CD4-positive, alpha-beta T cell treated with Interleukin-17A for 4 hours (primary cell): ENCODE data around the gene HMSD.
"Not testable (repeated sequence)": the region's sequence is repeated elsewhere in the genome, so short reads cannot be mapped to it uniquely, and the experiment has no call there.

ENCODE experiments used
- DNase-seq: peaks from one replicate; pipeline ENCODE4 v3.0.0-alpha.2; 2020; ENCODE audit warnings: mixed read lengths

Gene HMSD

GRCh38 chr18:63949068-63949737 is at the start of gene HMSD:
HMSD (plus strand) TSS chr18:63949301; CDS start chr18:63953456, 4,155 bp downstream.
- peak; percentile 53 for DNase-seq

- no peak for DNase-seq
These were observed 45.1 kb upstream of the HMSD start for GRCh38 chr18:63903851-63904570.

- DNase-seq: no peak
These were observed 44.4 kb upstream of the HMSD start for GRCh38 chr18:63904694-63905093.

GRCh38 chr18:63905361-63905760 is 43.7 kb upstream of the HMSD start:
- DNase-seq: no peak

- no peak for DNase-seq
These were observed 43.0 kb upstream of the HMSD start for GRCh38 chr18:63906056-63906455.

GRCh38 chr18:63907664-63908063 is 41.4 kb upstream of the HMSD start, which contains the start of gene SERPINB10:
SERPINB10 (plus strand) TSS chr18:63907958; CDS start chr18:63915511, 7,553 bp downstream.
- no peak for DNase-seq

- DNase-seq: no peak
These were observed 40.2 kb upstream of the HMSD start for GRCh38 chr18:63908858-63909257.

GRCh38 chr18:63909870-63910269 is 39.2 kb upstream of the HMSD start:
- DNase-seq: no peak

GRCh38 chr18:63917817-63918216 is 31.3 kb upstream of the HMSD start:
- DNase-seq: no peak

- no peak for DNase-seq
These were observed 27.1 kb upstream of the HMSD start for GRCh38 chr18:63922049-63922448.

- no peak for DNase-seq
These were observed 24.6 kb upstream of the HMSD start for GRCh38 chr18:63924551-63924950.

- DNase-seq: no peak
These were observed 20.8 kb upstream of the HMSD start for GRCh38 chr18:63928331-63928730.

GRCh38 chr18:63929369-63929768 is 19.7 kb upstream of the HMSD start:
- not testable (repeated sequence) for DNase-seq

GRCh38 chr18:63930773-63931354 is 18.2 kb upstream of the HMSD start:
- no peak for DNase-seq

- DNase-seq: peak; percentile 55
These were observed 12.8 kb upstream of the HMSD start for GRCh38 chr18:63936156-63936931.

- no peak for DNase-seq
These were observed 12.1 kb upstream of the HMSD start for GRCh38 chr18:63936932-63937393.

GRCh38 chr18:63940008-63940407 is 9.1 kb upstream of the HMSD start:
- no peak for DNase-seq

GRCh38 chr18:63940543-63941050 is 8.5 kb upstream of the HMSD start:
- DNase-seq: not testable (repeated sequence)

GRCh38 chr18:63947051-63947790 is 1.9 kb upstream of the HMSD start:
- DNase-seq: no peak

GRCh38 chr18:63951302-63951705 is 2.2 kb downstream of the HMSD start:
- DNase-seq: no peak

- no peak for DNase-seq
These were observed 4.7 kb downstream of the HMSD start for GRCh38 chr18:63953811-63954210.

GRCh38 chr18:63956755-63957154 is 7.7 kb downstream of the HMSD start:
- no peak for DNase-seq
